ENCODE data around the gene EXOC4. TPM values are rescaled to one million over a fixed set of nuclear protein-coding genes. Genes with fewer than 3 reads are reported as not detected.
"Not testable (repeated sequence)": the region's sequence is repeated elsewhere in the genome, so short reads cannot be mapped to it uniquely, and the experiment has no call there.

Gene EXOC4
- 111 and 118 TPM in 2 replicates for total RNA-seq (2014; rRNA removed; shearing (Covaris generic); ENCODE audit: low replicate concordance)

- Histone ChIP-seq H3K9ac (ENCODE audit: low read length) (peak within 1 kb of the TSS; percentile 76), H2AFZ (ENCODE audit: low read length) (peak within 1 kb of the TSS; percentile 90), H3K4me2 (ENCODE audit: low read depth, low read length, poor library complexity, severe bottlenecking) (peak within 1 kb of the TSS; percentile 81), H4K20me1 (ENCODE audit: insufficient read depth, low read depth, low read length) (no peaks in the 10 kb centered on the region), H3K4me1 (ENCODE audit: low read length) (peaks cover 17% of the 10 kb centered on the region), H3K79me2 (ENCODE audit: low read length) (peaks cover 49% of the 10 kb centered on the region), H3K4me3 (ENCODE audit: low read length) (peak within 1 kb of the TSS; percentile 80), H3K27ac (ENCODE audit: low read length) (no peak within 1 kb of the TSS), H3K9me3 (ENCODE audit: low read length) (no peaks in the 10 kb centered on the region), H3K27me3 (ENCODE audit: low read length) (no peaks in the 10 kb centered on the region), H3K36me3 (ENCODE audit: insufficient read depth, low read length) (no peaks in the 10 kb centered on the region), H3K9me2 (replicated peaks; ENCODE audit: insufficient read depth, low read length) (no peaks in the 10 kb centered on the region)
- DNase-seq, result peak; percentile 99
Measured at GRCh38 chr7:133252858-133253518, at the start of gene EXOC4. TSS of gene EXOC4 (plus strand) at chr7:133253078.

DNA sequence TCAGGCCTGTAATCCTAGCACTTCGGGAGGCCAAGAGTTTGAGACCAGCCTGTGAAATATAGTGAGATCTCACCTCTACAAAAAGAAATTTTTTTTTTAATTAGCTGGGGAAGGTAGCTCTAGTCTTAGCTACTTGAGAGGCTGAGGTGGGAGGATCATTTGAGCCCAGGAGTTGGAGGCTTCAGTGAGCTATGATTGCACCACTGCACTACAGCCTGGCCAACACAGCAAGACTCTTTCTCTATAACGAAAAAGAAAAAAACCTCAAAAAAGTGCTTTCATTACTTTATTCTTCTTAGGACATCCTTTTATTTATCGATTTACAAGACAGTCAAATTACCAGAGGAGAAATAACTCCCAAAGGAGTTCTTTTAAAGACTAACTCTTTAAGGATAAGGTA lies 49.4 kb upstream of the EXOC4 start:
- Histone ChIP-seq H3K4me1 (ENCODE audit: low read length) (no peaks in the 10 kb centered on the region), H2AFZ (ENCODE audit: low read length) (no peak overlapping the region), H4K20me1 (ENCODE audit: insufficient read depth, low read depth, low read length) (no peaks in the 10 kb centered on the region), H3K36me3 (ENCODE audit: insufficient read depth, low read length) (no peaks in the 10 kb centered on the region), H3K9ac (ENCODE audit: low read length) (no peak overlapping the region), H3K9me2 (replicated peaks; ENCODE audit: insufficient read depth, low read length) (no peaks in the 10 kb centered on the region), H3K4me3 (ENCODE audit: low read length) (no peak overlapping the region), H3K9me3 (ENCODE audit: low read length) (no peaks in the 10 kb centered on the region), H3K4me2 (ENCODE audit: low read depth, low read length, poor library complexity, severe bottlenecking) (no peak overlapping the region), H3K27me3 (ENCODE audit: low read length) (no peaks in the 10 kb centered on the region), H3K79me2 (ENCODE audit: low read length) (no peaks in the 10 kb centered on the region), H3K27ac (ENCODE audit: low read length) (no peak overlapping the region)
- no peak for DNase-seq

DNA sequence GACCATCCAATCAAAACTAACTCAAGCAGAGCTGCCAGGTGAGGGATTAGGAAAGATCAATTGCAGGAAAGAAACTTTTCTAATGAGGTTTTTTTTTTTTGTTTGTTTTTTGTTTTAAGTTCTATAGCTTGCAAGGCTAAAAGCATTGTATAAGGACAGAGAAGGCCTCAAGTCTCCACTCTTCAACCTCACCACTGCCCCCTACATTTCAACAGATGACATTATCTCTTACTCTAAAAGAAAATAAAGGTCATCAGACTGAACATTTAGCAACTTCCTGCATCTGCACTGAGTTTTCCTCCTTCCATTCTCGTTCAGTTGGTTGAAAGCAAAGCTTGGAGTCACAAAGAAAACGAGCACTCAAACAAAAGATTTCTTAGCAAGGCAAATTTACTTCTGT lies 45.2 kb upstream of the EXOC4 start:
- H3K9ac ChIP-seq (ENCODE audit: low read length), result no peak overlapping the region
- no peaks in the 10 kb centered on the region for H3K79me2 ChIP-seq (ENCODE audit: low read length)
- H3K4me2 ChIP-seq (ENCODE audit: low read depth, low read length, poor library complexity, severe bottlenecking), result no peak overlapping the region
- H4K20me1 ChIP-seq (ENCODE audit: insufficient read depth, low read depth, low read length), result no peaks in the 10 kb centered on the region
- H3K9me3 ChIP-seq (ENCODE audit: low read length), result no peaks in the 10 kb centered on the region
- DNase-seq, result peak; percentile 76
- H3K4me1 ChIP-seq (ENCODE audit: low read length), result no peaks in the 10 kb centered on the region
- no peak overlapping the region for H3K4me3 ChIP-seq (ENCODE audit: low read length)
- no peaks in the 10 kb centered on the region for H3K27me3 ChIP-seq (ENCODE audit: low read length)
- no peaks in the 10 kb centered on the region for H3K9me2 ChIP-seq (replicated peaks; ENCODE audit: insufficient read depth, low read length)
- no peak overlapping the region for H2AFZ ChIP-seq (ENCODE audit: low read length)
- no peaks in the 10 kb centered on the region for H3K36me3 ChIP-seq (ENCODE audit: insufficient read depth, low read length)
- H3K27ac ChIP-seq (ENCODE audit: low read length), result no peak overlapping the region

DNA sequence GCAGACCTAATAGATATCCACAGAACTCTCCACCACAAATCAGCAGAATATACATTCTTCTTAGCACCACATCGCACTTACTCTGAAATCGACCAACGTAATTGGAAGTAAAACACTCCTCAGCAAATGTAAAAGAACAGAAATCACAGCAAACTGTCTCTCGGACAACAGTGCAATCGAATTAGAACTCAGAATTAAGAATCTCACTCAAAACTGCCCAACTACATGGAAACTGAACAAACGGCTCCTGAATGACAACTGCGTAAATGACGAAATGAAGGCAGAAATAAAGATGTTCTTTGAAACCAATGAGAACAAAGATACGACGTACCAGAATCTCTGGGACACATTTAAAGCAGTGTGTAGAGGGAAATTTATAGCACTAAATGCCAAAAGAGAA lies 42.1 kb upstream of the EXOC4 start:
- not testable (repeated sequence) for H4K20me1 ChIP-seq (ENCODE audit: insufficient read depth, low read depth, low read length); H3K4me3 ChIP-seq (ENCODE audit: low read length); H3K36me3 ChIP-seq (ENCODE audit: insufficient read depth, low read length); H3K27ac ChIP-seq (ENCODE audit: low read length); H3K9ac ChIP-seq (ENCODE audit: low read length); DNase-seq; H3K9me3 ChIP-seq (ENCODE audit: low read length); H3K9me2 ChIP-seq (replicated peaks; ENCODE audit: insufficient read depth, low read length); H2AFZ ChIP-seq (ENCODE audit: low read length); H3K79me2 ChIP-seq (ENCODE audit: low read length); H3K4me1 ChIP-seq (ENCODE audit: low read length); H3K4me2 ChIP-seq (ENCODE audit: low read depth, low read length, poor library complexity, severe bottlenecking); H3K27me3 ChIP-seq (ENCODE audit: low read length)

GRCh38 chr7:133213772-133214171 lies 39.1 kb upstream of the EXOC4 start:
- H3K9me3 ChIP-seq (ENCODE audit: low read length); H4K20me1 ChIP-seq (ENCODE audit: insufficient read depth, low read depth, low read length); H3K79me2 ChIP-seq (ENCODE audit: low read length); H3K27me3 ChIP-seq (ENCODE audit: low read length); H3K4me1 ChIP-seq (ENCODE audit: low read length); H3K27ac ChIP-seq (ENCODE audit: low read length); H3K4me2 ChIP-seq (ENCODE audit: low read depth, low read length, poor library complexity, severe bottlenecking); H3K4me3 ChIP-seq (ENCODE audit: low read length); H3K36me3 ChIP-seq (ENCODE audit: insufficient read depth, low read length); H3K9ac ChIP-seq (ENCODE audit: low read length); H3K9me2 ChIP-seq (replicated peaks; ENCODE audit: insufficient read depth, low read length); DNase-seq; H2AFZ ChIP-seq (ENCODE audit: low read length): not testable (repeated sequence)

- no peaks in the 10 kb centered on the region for H3K79me2 ChIP-seq (ENCODE audit: low read length)
- H3K9me3 ChIP-seq (ENCODE audit: low read length), result no peaks in the 10 kb centered on the region
- no peak overlapping the region for H3K27ac ChIP-seq (ENCODE audit: low read length)
- H2AFZ ChIP-seq (ENCODE audit: low read length), result no peak overlapping the region
- H3K4me2 ChIP-seq (ENCODE audit: low read depth, low read length, poor library complexity, severe bottlenecking), result no peak overlapping the region
- H4K20me1 ChIP-seq (ENCODE audit: insufficient read depth, low read depth, low read length), result no peaks in the 10 kb centered on the region
- H3K9me2 ChIP-seq (replicated peaks; ENCODE audit: insufficient read depth, low read length), result no peaks in the 10 kb centered on the region
- no peak for DNase-seq
- H3K36me3 ChIP-seq (ENCODE audit: insufficient read depth, low read length), result no peaks in the 10 kb centered on the region
- H3K4me1 ChIP-seq (ENCODE audit: low read length), result no peaks in the 10 kb centered on the region
- H3K27me3 ChIP-seq (ENCODE audit: low read length), result no peaks in the 10 kb centered on the region
- no peak overlapping the region for H3K9ac ChIP-seq (ENCODE audit: low read length)
- H3K4me3 ChIP-seq (ENCODE audit: low read length), result no peak overlapping the region
Measured at GRCh38 chr7:133217773-133218172, 35.1 kb upstream of the EXOC4 start.

- no peaks in the 10 kb centered on the region for H3K9me2 ChIP-seq (replicated peaks; ENCODE audit: insufficient read depth, low read length)
- H3K27ac ChIP-seq (ENCODE audit: low read length), result no peak overlapping the region
- no peak overlapping the region for H3K4me2 ChIP-seq (ENCODE audit: low read depth, low read length, poor library complexity, severe bottlenecking)
- no peaks in the 10 kb centered on the region for H3K4me1 ChIP-seq (ENCODE audit: low read length)
- no peaks in the 10 kb centered on the region for H4K20me1 ChIP-seq (ENCODE audit: insufficient read depth, low read depth, low read length)
- no peaks in the 10 kb centered on the region for H3K36me3 ChIP-seq (ENCODE audit: insufficient read depth, low read length)
- no peaks in the 10 kb centered on the region for H3K9me3 ChIP-seq (ENCODE audit: low read length)
- H3K9ac ChIP-seq (ENCODE audit: low read length), result no peak overlapping the region
- peak; percentile 85 for DNase-seq
- H3K79me2 ChIP-seq (ENCODE audit: low read length), result no peaks in the 10 kb centered on the region
- H2AFZ ChIP-seq (ENCODE audit: low read length), result no peak overlapping the region
- H3K27me3 ChIP-seq (ENCODE audit: low read length), result no peaks in the 10 kb centered on the region
- no peak overlapping the region for H3K4me3 ChIP-seq (ENCODE audit: low read length)
Measured at GRCh38 chr7:133230591-133231194, 22.2 kb upstream of the EXOC4 start.

GRCh38 chr7:133233142-133233541 lies 19.7 kb upstream of the EXOC4 start:
- no peak overlapping the region for H3K4me2 ChIP-seq (ENCODE audit: low read depth, low read length, poor library complexity, severe bottlenecking)
- H3K9ac ChIP-seq (ENCODE audit: low read length), result no peak overlapping the region
- no peak overlapping the region for H2AFZ ChIP-seq (ENCODE audit: low read length)
- no peaks in the 10 kb centered on the region for H3K4me1 ChIP-seq (ENCODE audit: low read length)
- no peaks in the 10 kb centered on the region for H3K9me2 ChIP-seq (replicated peaks; ENCODE audit: insufficient read depth, low read length)
- H3K4me3 ChIP-seq (ENCODE audit: low read length), result no peak overlapping the region
- no peaks in the 10 kb centered on the region for H4K20me1 ChIP-seq (ENCODE audit: insufficient read depth, low read depth, low read length)
- H3K27ac ChIP-seq (ENCODE audit: low read length), result no peak overlapping the region
- no peaks in the 10 kb centered on the region for H3K36me3 ChIP-seq (ENCODE audit: insufficient read depth, low read length)
- no peaks in the 10 kb centered on the region for H3K27me3 ChIP-seq (ENCODE audit: low read length)
- no peaks in the 10 kb centered on the region for H3K9me3 ChIP-seq (ENCODE audit: low read length)
- DNase-seq, result no peak
- H3K79me2 ChIP-seq (ENCODE audit: low read length), result no peaks in the 10 kb centered on the region

Data from Karpas-422 (cell line).